Suprapubic skin (tissue), 3 donors: ENCODE results near the gene GLIS2.

ENCODE experiments used
- POLR2AphosphoS5 ChIP-seq, 3 donors: sonication (generic); formaldehyde crosslinking; IDR thresholded peaks; one replicate each; pipeline ENCODE4 v1.6.1; 2017; ENCODE audit warnings: antibody characterized with exemption in 3 of 3
- TF ChIP-seq, protein P1 (sequence below), 2 donors: fragments of 200-600 bp in 1 of 2; fragments of 450-650 bp in 1 of 2; sonication (generic) in 1 of 2; IDR thresholded peaks; one replicate each; pipeline ENCODE4 v1.5.1; 2016 to 2019; ENCODE audit warnings: antibody characterized with exemption in 2 of 2, mild to moderate bottlenecking in 1 of 2, moderate library complexity in 1 of 2

DNA sequence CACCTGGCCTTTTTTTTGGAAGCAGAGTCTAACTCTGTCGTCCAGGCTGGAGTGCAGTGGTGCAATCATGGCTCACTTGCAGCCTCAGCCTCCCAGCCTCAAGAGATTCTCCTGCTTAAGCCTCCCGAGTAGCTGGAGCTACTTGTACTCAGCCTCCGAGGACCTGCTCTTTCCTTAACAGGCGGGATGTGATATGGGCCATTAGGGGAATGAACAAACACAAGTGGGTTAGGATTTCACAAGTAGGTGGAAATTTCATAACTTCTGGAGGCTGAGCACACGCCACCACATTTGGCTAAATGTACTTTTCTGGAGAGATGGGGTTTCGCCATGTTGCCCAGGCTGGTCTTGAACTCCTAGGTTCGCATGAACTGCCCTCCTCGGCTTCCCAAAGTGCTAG lies 31.1 kb downstream of the GLIS2 start:
- no peak for TF ChIP-seq POLR2AphosphoS5 (IDR thresholded peaks at IDR 0.05)
- TF ChIP-seq, protein P1, sequence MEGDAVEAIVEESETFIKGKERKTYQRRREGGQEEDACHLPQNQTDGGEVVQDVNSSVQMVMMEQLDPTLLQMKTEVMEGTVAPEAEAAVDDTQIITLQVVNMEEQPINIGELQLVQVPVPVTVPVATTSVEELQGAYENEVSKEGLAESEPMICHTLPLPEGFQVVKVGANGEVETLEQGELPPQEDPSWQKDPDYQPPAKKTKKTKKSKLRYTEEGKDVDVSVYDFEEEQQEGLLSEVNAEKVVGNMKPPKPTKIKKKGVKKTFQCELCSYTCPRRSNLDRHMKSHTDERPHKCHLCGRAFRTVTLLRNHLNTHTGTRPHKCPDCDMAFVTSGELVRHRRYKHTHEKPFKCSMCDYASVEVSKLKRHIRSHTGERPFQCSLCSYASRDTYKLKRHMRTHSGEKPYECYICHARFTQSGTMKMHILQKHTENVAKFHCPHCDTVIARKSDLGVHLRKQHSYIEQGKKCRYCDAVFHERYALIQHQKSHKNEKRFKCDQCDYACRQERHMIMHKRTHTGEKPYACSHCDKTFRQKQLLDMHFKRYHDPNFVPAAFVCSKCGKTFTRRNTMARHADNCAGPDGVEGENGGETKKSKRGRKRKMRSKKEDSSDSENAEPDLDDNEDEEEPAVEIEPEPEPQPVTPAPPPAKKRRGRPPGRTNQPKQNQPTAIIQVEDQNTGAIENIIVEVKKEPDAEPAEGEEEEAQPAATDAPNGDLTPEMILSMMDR (IDR thresholded peaks at IDR 0.05): no peak
